Measurements from ENCODE around the gene UBTD1. TPM values are rescaled to one million over a fixed set of nuclear protein-coding genes. Genes with fewer than 3 reads are reported as not detected.

UBTD1 gene
- total RNA-seq, 2 experiments from 2014 or later, result 1.6 to 2.1 TPM

DNA sequence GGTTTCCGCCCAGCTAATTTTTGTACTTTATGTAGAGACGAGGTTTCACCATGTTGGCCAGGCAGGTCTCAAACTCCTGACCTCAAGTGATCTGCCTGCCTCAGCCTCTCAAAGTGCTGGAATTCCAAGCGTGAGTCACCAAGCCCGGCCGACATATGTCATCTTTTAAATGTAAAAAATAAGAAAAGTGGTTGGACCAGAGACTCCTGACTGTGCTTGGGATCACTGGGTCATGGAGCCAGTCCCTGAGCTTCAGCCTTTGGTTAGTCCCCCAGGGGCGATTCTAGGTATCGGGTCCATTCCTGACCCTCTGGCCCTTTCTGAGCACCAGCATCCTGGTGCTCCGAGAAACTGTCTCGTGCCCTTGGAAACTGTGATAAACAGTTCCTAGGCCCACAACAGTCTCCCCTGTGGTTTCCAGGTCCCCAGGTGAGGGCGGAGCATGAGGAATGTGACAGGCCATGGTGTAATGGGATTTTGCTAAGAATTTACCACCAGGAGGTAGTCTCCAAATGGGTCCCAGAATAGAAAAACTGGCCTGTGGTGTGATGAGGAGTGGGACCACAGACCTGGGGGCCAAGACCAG, 32.8 kb downstream of the UBTD1 start:
- Mint-ChIP-seq H3K27ac (no peak overlapping the region), H3K36me3 (ENCODE audit: low read depth) (no peaks in the 10 kb centered on the region), H3K4me1 (ENCODE audit: low read depth) (no peaks in the 10 kb centered on the region), H3K4me3 (no peak overlapping the region), H3K9me3 (no peaks in the 10 kb centered on the region), H3K27me3 (no peaks in the 10 kb centered on the region)
- CTCF ChIA-PET, result interaction anchor here (4.4 kb wide), 1 partner anchor 22 kb away, joined by 54 read pairs; no protein-coding TSS in a partner anchor
- intact Hi-C loops (cut with micrococcal nuclease), result no loop called here
- DNase-seq (no peak), ATAC-seq (no peak)
- TF ChIP-seq, protein P1, sequence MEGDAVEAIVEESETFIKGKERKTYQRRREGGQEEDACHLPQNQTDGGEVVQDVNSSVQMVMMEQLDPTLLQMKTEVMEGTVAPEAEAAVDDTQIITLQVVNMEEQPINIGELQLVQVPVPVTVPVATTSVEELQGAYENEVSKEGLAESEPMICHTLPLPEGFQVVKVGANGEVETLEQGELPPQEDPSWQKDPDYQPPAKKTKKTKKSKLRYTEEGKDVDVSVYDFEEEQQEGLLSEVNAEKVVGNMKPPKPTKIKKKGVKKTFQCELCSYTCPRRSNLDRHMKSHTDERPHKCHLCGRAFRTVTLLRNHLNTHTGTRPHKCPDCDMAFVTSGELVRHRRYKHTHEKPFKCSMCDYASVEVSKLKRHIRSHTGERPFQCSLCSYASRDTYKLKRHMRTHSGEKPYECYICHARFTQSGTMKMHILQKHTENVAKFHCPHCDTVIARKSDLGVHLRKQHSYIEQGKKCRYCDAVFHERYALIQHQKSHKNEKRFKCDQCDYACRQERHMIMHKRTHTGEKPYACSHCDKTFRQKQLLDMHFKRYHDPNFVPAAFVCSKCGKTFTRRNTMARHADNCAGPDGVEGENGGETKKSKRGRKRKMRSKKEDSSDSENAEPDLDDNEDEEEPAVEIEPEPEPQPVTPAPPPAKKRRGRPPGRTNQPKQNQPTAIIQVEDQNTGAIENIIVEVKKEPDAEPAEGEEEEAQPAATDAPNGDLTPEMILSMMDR (IDR thresholded peaks at IDR 0.05), result no peak
- POLR2A ChIA-PET, result no interaction called here

DNA sequence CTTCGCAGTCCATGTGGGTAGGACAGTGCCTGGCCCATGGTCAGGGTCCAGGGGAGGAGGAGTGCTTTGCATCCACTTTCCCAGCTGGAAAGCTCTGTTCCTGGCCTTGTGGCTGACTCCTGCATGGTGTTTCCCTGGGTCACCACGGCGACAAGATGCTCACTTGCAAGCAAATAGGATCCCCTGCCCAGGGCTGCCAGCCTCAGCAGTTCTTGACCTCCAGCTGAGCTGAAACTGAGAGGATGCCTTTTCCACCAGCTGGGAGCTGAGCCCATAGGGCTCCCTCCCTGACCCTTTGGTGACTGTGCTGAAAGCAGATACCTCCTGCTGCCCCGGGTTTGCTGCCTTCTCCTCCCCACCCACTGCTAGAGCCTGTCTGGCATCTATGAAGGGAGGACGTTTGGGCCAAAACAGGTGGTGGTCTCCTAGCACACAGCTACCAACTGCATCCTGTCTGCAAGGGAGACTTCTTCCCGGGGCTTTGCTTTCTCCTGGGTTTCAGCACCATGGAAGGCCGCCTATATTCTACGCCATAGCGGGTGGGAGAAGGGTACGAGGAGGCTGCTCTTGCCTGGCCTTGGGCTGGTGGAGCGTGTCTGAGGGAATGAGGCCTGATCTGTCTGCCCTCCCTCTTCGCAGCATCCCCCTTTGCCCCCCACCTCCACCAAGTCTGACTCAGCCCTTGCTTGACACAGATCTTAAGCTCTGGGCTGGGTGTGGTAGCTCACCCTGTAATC, 34.4 kb downstream of the UBTD1 start:
- H3K27ac Mint-ChIP-seq, result no peak overlapping the region
- TF ChIP-seq, protein P1 (IDR thresholded peaks at IDR 0.05), result no peak
- H3K36me3 Mint-ChIP-seq (ENCODE audit: low read depth), result no peaks in the 10 kb centered on the region
- DNase-seq (no peak), ATAC-seq (no peak)
- no peaks in the 10 kb centered on the region for H3K4me1 Mint-ChIP-seq (ENCODE audit: low read depth)
- H3K9me3 Mint-ChIP-seq, result no peaks in the 10 kb centered on the region
- intact Hi-C loops (cut with micrococcal nuclease), result no loop called here
- ChIA-PET CTCF (interaction anchor here (0.8 to 4.4 kb wide), 9 partner anchors 12 to 174 kb away, joined by 3 to 54 read pairs (median 6); partner anchors contain the start of genes ANKRD2 and UBTD1), POLR2A (no interaction called here)
- no peaks in the 10 kb centered on the region for H3K27me3 Mint-ChIP-seq
- H3K4me3 Mint-ChIP-seq, result no peak overlapping the region

DNA sequence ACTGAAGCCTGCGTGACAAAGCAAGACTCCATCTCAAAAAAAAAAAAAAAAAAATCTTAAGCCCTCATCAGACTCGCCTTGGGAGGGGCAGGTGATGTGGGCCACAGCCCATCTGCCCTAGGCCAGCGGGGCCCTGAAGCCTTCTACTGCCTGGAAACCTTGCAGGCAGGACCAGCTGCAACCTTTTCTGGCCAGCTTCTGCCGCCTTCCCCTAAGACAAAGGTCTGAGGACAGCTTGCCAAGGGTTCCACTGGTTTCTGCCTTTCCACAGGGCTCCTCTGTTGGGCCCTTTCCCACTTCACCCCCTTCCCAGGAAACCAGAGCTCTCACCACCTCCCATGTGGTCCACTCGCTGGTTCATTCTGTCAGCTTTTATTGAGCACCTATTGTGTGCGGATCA, 35.2 kb downstream of the UBTD1 start:
- Mint-ChIP-seq H3K27ac (no peak overlapping the region), H3K4me1 (ENCODE audit: low read depth) (no peaks in the 10 kb centered on the region), H3K36me3 (ENCODE audit: low read depth) (no peaks in the 10 kb centered on the region), H3K27me3 (no peaks in the 10 kb centered on the region), H3K9me3 (no peaks in the 10 kb centered on the region), H3K4me3 (no peak overlapping the region)
- intact Hi-C loops (cut with micrococcal nuclease), result no loop called here
- ChIA-PET POLR2A (no interaction called here), CTCF (interaction anchor here (0.7 to 4.4 kb wide), 20 partner anchors 9 to 175 kb away, joined by 3 to 54 read pairs (median 4); partner anchors contain the start of genes ANKRD2 and UBTD1)
- DNase-seq (no peak), ATAC-seq (no peak)
- TF ChIP-seq, protein P1 (IDR thresholded peaks at IDR 0.05), result no peak

DNA sequence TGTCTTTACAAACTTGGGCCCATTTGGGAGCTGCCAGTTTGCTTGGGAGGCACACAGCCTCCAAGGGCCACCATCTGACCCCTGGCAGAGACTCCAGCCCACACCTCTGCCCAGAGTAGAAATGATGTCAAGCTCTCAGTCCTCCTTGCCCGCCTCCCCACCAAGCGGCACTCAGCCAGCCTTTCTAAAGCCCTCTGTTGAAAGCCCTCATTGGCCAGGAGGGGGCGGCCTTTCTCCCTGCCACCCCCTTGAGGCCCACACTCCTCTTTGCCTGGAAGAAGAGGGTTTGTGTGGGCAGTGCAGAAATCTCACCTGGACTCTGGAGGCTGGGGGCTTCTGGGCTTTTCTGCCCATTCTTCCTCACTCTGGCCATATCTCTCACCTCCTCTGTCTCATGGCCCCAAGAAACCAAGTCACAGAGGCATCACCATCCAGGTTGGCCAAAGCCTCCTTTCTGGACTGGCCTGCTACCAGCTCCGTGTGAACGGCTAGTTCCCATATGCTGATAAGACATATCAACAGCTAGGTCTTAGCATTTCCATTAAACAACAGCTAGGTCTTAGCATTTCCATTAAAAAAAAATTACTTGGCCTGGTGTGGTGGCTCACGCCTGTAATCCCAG, 36.1 kb downstream of the UBTD1 start:
- ATAC-seq (peak; percentile 89), DNase-seq (peak; percentile 64)
- Mint-ChIP-seq H3K36me3 (ENCODE audit: low read depth) (no peaks in the 10 kb centered on the region), H3K9me3 (no peaks in the 10 kb centered on the region), H3K4me1 (ENCODE audit: low read depth) (no peaks in the 10 kb centered on the region), H3K4me3 (no peak overlapping the region), H3K27ac (no peak overlapping the region), H3K27me3 (no peaks in the 10 kb centered on the region)
- ChIA-PET CTCF (interaction anchor here (0.6 to 4.4 kb wide), 21 partner anchors 8 to 176 kb away, joined by 3 to 54 read pairs (median 4); partner anchors contain the start of genes ANKRD2 and UBTD1), POLR2A (no interaction called here)
- TF ChIP-seq, protein P1 (IDR thresholded peaks at IDR 0.05), result peak; percentile 62
- intact Hi-C loops (cut with micrococcal nuclease), result no loop called here
